Cerebellar cortex (tissue), 1 donor: ENCODE measurements around the gene KCNMB3.

Source experiments
- DNase-seq: peaks from one replicate; pipeline ENCODE4 v3.0.0-alpha.2; 2015; ENCODE audit warnings: low spot score

Gene KCNMB3

GRCh38 chr3:179196098-179196497, 54.8 kb downstream of the KCNMB3 start:
- no peak for DNase-seq

- no peak for DNase-seq
Observed at GRCh38 chr3:179194931-179195330, 56.0 kb downstream of the KCNMB3 start.
